Activated CD4-positive, alpha-beta T cell treated with anti-CD3 and anti-CD28 coated beads, Interleukin-10, Interleukin-2, amounts not matched to agents 100 ng/mL and 50 ng/mL, durations not matched to agents 16 hours and 8 hours (primary cell): ENCODE data around the gene WDR64.
A peak's percentile ranks its signal among the peaks of the same experiment; 100 is the strongest.
"Not testable (repeated sequence)": the region's sequence is repeated elsewhere in the genome, so short reads cannot be mapped to it uniquely, and the experiment has no call there.

Experiments
- DNase-seq: peaks from one replicate; pipeline ENCODE4 v3.0.0-alpha.2; 2020

WDR64 gene

DNA sequence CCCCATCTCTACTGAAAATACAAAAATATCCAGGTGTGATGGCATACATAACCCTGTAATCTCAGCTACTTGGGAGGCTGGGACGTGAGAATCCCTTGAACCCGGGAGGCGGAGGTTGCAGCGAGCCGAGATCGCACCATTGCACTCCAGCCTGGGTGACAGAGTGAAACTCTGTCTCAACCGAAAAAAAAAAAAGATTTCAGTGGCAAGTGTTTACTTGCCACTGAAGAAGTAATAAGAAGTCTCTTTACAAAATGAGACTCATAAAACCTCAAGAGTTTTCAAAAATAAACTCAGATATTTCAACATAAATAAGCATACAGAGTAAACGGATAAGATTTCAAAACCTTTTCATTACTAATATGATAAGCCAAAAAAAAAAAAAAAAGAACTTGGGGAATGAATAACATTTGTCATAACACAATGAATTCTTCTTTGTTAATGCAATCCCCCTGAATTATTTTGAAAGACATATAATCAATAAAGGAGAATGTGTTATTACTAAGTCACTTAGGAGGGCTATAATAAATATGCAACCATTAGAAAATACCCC is 161.8 kb downstream of the WDR64 start:
- DNase-seq = no peak

DNA sequence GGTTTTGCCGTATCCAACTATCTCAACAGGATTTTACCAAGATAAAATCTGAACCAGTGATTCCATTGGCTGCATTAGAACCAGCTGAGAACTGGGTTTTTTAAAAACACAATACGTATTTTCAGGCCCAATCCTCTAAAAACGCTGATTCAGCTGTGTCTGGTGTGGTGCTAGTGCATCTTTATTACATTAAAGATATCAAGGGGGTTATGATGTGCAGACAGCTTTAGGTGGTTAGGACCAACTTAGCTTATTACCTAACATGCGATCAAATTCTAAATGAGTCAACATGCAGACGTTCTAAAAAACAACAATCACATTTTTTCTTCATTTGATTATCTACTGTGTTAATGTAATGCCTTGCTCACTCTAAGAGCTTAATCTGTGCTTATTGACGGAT is 163.9 kb downstream of the WDR64 start:
- DNase-seq = no peak

GRCh38 chr1:241817331-241817792 is 165.3 kb downstream of the WDR64 start:
- DNase-seq = no peak

GRCh38 chr1:241817956-241818612 is 166.0 kb downstream of the WDR64 start:
- DNase-seq = no peak

DNA sequence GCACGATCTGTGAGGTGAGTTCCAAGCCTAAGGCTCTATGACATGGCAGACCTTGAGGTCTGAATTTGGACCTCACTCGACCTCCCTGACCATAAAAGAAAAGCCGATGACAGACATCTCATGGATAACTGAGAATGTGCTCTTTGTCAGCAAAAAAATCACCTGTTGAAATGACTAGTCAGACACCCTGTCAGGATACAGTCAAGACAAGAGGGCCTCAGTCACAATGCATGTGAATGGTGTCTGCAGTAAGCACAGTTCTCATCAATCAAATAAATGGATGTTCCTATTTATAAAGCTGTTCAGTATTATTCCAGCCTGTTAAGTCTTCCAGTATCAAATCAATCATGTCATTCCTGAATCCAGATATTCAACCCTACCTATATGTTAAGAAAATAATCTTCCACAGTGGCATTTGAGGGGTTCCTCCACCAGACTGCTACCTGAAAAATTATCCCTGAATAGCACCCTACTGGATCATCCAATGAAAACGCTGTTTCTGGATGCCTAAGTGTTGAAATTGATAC is 167.3 kb downstream of the WDR64 start:
- no peak for DNase-seq

DNA sequence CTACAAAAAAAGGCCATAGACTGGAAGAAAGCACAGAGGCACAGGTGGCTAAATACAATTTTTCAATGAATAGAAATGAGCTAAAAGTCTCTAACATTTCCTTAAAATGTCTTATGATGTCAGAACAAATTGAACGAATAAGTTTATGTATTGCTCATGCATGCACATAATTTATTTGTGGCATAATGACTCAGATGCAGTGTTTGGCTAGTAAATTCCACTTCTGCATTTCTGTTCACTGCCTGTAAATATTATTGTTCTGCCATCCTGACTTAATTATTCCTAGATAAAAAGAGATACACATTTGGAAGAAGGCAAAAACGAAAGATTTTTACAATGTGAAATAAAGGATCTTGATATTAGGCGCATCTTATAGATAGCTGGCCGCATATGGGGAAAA is 169.3 kb downstream of the WDR64 start:
- no peak for DNase-seq

- DNase-seq = no peak
Measured at GRCh38 chr1:241822846-241823245, 170.8 kb downstream of the WDR64 start.

DNA sequence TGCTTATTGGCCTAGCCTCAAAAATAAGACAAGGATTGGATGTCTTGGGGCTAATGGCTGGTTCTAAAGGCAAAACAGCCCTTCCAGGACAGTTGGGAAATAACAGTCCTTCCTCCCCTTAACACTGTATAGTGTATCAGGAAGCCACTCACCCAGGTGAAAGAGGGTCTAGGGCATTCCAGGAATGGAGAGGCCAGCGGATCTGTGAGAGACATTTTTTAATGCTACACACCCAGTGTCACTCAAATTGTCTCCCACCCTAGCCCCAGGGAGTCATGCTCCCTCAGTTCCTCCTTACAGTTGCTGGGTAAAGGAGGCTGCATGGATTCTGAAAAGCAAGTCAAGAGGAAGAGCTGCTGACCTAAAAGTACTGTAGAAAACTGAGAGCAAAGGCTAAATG is 171.8 kb downstream of the WDR64 start:
- no peak for DNase-seq

DNA sequence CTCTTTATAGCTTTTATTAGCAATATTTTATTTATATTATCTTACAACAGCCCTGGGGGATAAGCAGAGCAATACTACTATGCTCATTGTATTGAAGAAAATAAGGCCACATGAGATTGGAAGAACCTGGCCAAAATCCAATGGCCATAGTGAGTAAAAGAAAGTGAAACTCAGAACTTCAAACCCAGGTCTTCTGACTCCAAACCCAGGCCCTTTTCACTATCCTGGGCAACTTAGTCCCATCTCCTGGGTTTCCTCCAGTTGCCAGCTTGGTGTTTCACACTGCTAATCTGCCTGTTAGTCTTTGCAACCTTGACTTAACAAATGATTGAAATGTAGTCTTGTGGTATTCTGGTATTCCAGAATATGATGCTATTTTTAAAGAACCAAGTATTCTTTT is 173.5 kb downstream of the WDR64 start:
- no peak for DNase-seq

DNA sequence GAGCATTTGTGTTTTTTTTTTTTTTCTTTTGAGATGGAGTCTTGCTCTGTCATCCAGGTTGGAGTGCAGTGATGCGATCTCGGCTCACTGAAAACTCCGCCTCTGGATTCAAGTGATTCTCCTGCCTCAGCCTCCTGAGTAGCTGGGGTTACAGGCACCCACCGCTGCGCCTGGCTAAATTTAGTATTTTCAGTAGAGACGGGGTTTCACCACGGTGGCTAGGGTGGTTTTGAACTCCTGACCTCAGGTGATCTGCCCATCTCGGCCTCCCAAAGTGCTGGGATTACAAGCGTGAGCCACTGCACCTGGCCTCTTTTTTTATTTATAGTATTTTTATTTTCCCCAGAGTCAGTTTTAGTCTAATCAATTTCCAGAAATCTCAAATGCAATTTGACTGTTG is 174.5 kb downstream of the WDR64 start:
- not testable (repeated sequence) for DNase-seq

DNA sequence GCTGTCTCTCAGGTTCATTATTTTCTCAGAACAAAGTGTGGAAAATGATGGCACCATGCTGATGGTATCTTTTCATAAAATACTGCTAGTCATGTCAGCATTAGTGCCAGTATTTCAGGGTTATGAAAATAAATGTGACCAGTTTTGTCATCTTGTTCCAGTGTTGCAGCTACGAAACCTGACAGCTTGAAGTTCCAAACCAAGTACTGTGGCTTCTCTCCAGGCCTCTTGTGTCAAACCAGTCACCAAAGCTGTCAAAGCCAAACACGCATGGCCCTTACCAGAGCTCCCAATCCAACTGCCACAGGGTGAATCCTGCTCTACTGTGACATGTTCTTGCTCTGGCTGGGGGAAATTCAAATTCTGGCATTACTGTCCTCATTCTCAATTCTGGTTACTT is 175.2 kb downstream of the WDR64 start:
- DNase-seq = no peak

DNA sequence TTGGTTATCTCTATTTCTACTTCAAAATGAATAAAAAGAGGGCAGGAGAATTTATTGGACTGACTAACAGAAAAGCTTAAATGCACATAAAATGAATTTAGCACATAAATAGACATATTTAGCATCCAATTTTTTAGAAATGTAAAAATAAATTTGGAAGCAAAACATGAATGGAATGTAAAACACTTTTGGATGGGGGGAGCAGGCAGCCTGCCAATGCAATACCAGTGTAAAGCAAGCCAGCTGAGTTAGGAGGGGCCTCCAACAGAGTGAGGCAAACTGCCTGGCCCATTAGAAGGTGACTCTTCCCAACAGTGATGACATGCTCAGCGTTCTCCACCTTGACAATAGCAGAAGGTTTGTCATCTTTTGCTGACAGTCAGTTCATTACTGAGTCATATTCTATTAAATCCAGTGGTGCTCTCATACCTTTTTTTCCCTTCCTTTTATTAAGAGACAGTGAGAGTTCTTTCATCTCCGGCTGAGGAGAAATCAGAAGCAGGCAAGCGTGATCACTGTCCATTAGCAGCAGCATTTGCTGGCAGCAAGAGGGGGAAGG is 176.5 kb downstream of the WDR64 start:
- DNase-seq = no peak

- no peak for DNase-seq
Measured at GRCh38 chr1:241829468-241829867, 177.4 kb downstream of the WDR64 start.

DNA sequence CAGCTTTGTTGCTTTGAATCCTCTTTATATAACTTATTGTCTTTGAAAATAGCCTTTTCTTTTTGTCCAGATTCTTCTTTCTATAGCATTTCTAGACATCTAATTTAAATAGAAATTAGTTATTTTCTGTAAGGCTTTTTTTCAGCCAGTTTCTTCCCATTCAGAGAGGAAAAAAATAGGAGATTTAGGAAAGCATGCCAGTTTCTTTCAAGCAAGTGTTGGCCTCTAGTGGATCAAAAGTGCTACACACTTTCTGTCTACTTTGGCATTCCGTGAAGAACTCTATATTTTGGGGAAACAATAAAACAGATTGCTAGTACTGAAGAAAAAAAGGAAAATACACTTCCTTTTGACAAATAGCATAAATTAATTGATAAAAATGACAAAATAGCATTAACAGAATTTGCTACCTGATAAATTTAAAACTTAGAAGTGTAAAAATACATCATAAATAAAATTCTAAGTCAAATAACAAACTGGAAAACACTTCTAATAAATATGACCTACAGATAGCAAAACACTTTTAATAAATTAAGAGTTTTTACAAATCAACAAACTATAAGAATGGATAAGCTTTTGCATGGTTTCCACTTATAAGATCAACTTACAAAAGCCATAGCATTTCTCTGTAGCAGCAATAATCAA is 182.8 kb downstream of the WDR64 start:
- DNase-seq = no peak

- DNase-seq = no peak
Measured at GRCh38 chr1:241836941-241837340, 184.9 kb downstream of the WDR64 start.

DNA sequence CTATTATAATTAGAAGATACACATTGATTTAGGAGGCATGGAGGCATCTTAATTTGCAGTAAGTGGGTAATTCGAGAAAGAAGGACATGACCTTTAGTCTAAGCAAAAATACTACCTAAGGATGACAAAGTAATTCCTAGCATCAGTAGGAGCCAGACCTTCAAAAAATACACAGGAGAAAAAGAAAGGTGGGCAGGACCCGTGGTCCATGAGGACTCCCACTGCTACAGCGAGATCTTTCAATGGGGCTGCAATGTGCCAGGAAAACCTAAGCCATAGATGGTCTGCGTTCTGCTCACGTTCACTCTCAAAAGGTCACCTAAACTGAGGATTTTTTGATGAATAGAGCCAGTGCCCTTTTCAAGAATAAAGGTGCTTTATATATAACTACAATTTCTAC is 185.3 kb downstream of the WDR64 start:
- no peak for DNase-seq

- no peak for DNase-seq
Measured at GRCh38 chr1:241837901-241838300, 185.8 kb downstream of the WDR64 start.

GRCh38 chr1:241838897-241839296 is 186.8 kb downstream of the WDR64 start:
- DNase-seq = no peak

GRCh38 chr1:241839369-241839979 is 187.4 kb downstream of the WDR64 start:
- peak; percentile 33 for DNase-seq

DNA sequence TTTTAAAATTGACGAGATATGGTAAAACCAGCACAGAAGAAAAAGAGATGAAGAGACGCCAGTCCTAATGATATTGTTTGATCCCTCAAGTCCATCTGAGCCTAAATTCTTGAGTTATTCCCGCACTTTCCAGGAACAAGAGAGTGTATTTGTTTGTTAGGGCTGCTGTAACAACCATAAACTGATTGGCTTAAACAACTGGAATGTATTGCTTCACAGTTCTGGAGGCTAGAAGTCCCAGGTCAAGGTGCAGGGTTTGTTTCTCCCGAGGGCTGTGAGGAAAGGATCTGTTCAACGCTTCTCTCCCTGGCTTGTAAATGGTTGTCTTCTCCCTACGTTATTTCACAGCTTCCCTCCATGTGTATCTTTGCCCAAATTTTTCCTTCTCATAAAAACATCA is 188.1 kb downstream of the WDR64 start:
- DNase-seq = no peak

DNA sequence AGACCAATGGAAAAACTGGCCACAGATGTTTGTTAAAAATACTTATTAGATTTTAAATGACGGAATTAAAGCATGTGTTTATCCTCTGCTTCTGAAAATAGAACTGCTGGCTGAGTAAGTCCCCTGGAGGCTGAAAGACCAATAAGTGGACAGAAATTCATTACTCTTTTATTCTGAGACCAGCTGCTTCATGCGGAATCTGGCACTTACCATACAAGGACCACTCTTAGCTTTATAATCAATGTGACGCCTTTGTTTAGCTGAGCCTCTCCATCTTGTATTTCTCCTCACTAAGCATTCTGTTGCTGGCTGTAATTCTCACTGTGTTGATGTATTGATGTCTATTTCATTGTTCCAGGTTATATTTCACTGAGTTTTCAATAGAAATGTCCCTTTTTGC is 189.6 kb downstream of the WDR64 start:
- DNase-seq = no peak

DNA sequence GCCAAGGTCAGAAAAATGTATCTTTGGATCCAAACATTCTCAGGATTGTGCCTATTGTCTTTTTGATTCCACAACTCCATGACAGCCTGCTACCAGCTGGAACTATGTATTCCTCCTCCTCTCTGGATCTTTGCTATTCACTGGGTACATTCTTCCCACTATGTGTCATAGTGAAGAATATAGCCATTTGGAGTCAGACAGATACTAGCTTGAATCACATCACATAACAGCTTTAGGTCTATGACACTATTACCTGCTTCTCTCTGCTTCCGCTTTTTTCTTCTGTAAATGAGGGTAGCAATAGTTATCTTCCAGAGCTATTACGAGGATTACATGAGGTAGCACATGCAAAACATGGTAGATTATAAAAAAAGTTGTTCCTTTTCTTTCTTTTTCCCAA is 190.5 kb downstream of the WDR64 start:
- DNase-seq = no peak

- DNase-seq = no peak
Measured at GRCh38 chr1:241844593-241844992, 192.5 kb downstream of the WDR64 start.

DNA sequence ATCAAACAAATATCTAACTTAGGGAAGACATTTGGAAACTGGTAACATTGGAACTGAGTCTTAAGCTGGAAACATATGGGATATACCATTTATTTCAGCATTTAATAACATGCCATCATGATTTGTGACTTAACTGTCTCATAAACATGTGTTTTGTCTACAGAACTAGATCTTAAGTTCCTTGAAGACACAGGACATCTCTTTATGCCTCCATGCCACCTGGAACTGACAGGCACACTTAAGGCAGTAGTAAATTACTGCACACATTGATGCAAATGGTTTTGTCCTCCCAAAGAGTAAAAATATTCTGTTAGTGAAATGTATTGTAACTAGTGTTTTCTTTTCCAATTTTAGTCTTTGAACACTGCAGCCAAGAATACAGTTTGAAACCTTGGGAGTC is 194.3 kb downstream of the WDR64 start:
- DNase-seq = no peak
